COR-L47 (cell line): ENCODE results near the gene ADGRL1.
A peak's percentile ranks its signal among the peaks of the same experiment; 100 is the strongest.
"Not testable (repeated sequence)": the region's sequence is repeated elsewhere in the genome, so short reads cannot be mapped to it uniquely, and the experiment has no call there.

ENCODE experiments used
- DNase-seq: peaks from one replicate; lab custom pipeline; 2025; lab: John Stamatoyannopoulos, UW

ADGRL1 gene

GRCh38 chr19:14161305-14161704, 44.7 kb downstream of the ADGRL1 start:
- no peak for DNase-seq

GRCh38 chr19:14160017-14160703, 45.8 kb downstream of the ADGRL1 start:
- no peak for DNase-seq

- no peak for DNase-seq
These were observed 46.9 kb downstream of the ADGRL1 start for GRCh38 chr19:14159059-14159458.

- DNase-seq = no peak
These were observed 47.5 kb downstream of the ADGRL1 start for GRCh38 chr19:14158276-14159023.

GRCh38 chr19:14156971-14157717, 48.8 kb downstream of the ADGRL1 start:
- no peak for DNase-seq

- no peak for DNase-seq
These were observed 49.8 kb downstream of the ADGRL1 start for GRCh38 chr19:14156122-14156521.

GRCh38 chr19:14155371-14155770, 50.6 kb downstream of the ADGRL1 start:
- no peak for DNase-seq

- no peak for DNase-seq
These were observed 53.3 kb downstream of the ADGRL1 start for GRCh38 chr19:14152713-14153112.

GRCh38 chr19:14150770-14151661, 55.0 kb downstream of the ADGRL1 start:
- no peak for DNase-seq

GRCh38 chr19:14150041-14150769, 55.8 kb downstream of the ADGRL1 start:
- DNase-seq = no peak

GRCh38 chr19:14149509-14149994, 56.4 kb downstream of the ADGRL1 start:
- DNase-seq = no peak

GRCh38 chr19:14148751-14149410, 57.1 kb downstream of the ADGRL1 start:
- no peak for DNase-seq

GRCh38 chr19:14147797-14148605, 58.0 kb downstream of the ADGRL1 start:
- DNase-seq = peak; percentile 50

- no peak for DNase-seq
These were observed 59.2 kb downstream of the ADGRL1 start for GRCh38 chr19:14146789-14147216.

GRCh38 chr19:14146169-14146568, 59.8 kb downstream of the ADGRL1 start:
- DNase-seq = not testable (repeated sequence)

GRCh38 chr19:14145381-14145780, 60.6 kb downstream of the ADGRL1 start:
- DNase-seq = no peak

- no peak for DNase-seq
These were observed 63.4 kb downstream of the ADGRL1 start for GRCh38 chr19:14142262-14143190.

GRCh38 chr19:14141041-14141440, 64.9 kb downstream of the ADGRL1 start:
- DNase-seq = no peak
